ENCODE results near the gene PRKD1.

The PRKD1 gene

GRCh38 chr14:29838752-29839151, 88.9 kb downstream of the PRKD1 start:
- no peak for DNase-seq (ENCODE audit: low spot score)

GRCh38 chr14:29836395-29836794, 91.3 kb downstream of the PRKD1 start:
- DNase-seq (ENCODE audit: low spot score), result no peak

GRCh38 chr14:29832042-29832441, 95.6 kb downstream of the PRKD1 start:
- DNase-seq (ENCODE audit: low spot score), result no peak

- DNase-seq (ENCODE audit: low spot score), result no peak
Measured at GRCh38 chr14:29829851-29830250, 97.8 kb downstream of the PRKD1 start.

GRCh38 chr14:29823816-29824215, 103.8 kb downstream of the PRKD1 start:
- no peak for DNase-seq (ENCODE audit: low spot score)

- no peak for DNase-seq (ENCODE audit: low spot score)
Measured at GRCh38 chr14:29822430-29822709, 105.3 kb downstream of the PRKD1 start.

- DNase-seq (ENCODE audit: low spot score), result no peak
Measured at GRCh38 chr14:29821661-29822429, 105.8 kb downstream of the PRKD1 start.

GRCh38 chr14:29821242-29821641, 106.4 kb downstream of the PRKD1 start:
- no peak for DNase-seq (ENCODE audit: low spot score)

GRCh38 chr14:29820785-29821184, 106.9 kb downstream of the PRKD1 start:
- no peak for DNase-seq (ENCODE audit: low spot score)

GRCh38 chr14:29817767-29818405, 109.8 kb downstream of the PRKD1 start:
- no peak for DNase-seq (ENCODE audit: low spot score)

GRCh38 chr14:29815016-29815674, 112.5 kb downstream of the PRKD1 start:
- no peak for DNase-seq (ENCODE audit: low spot score)

- no peak for DNase-seq (ENCODE audit: low spot score)
Measured at GRCh38 chr14:29814156-29815015, 113.3 kb downstream of the PRKD1 start.

GRCh38 chr14:29810682-29811081, 117.0 kb downstream of the PRKD1 start:
- DNase-seq (ENCODE audit: low spot score), result no peak

GRCh38 chr14:29810064-29810463, 117.6 kb downstream of the PRKD1 start:
- DNase-seq (ENCODE audit: low spot score), result no peak

- DNase-seq (ENCODE audit: low spot score), result no peak
Measured at GRCh38 chr14:29806124-29806517, 121.5 kb downstream of the PRKD1 start.

- DNase-seq (ENCODE audit: low spot score), result no peak
Measured at GRCh38 chr14:29805415-29806123, 122.1 kb downstream of the PRKD1 start.

- DNase-seq (ENCODE audit: low spot score), result no peak
Measured at GRCh38 chr14:29804481-29805266, 123.0 kb downstream of the PRKD1 start.

GRCh38 chr14:29803045-29803444, 124.6 kb downstream of the PRKD1 start:
- no peak for DNase-seq (ENCODE audit: low spot score)

- no peak for DNase-seq (ENCODE audit: low spot score)
Measured at GRCh38 chr14:29802211-29802610, 125.4 kb downstream of the PRKD1 start.

GRCh38 chr14:29800961-29801360, 126.7 kb downstream of the PRKD1 start:
- DNase-seq (ENCODE audit: low spot score), result no peak
